NT2/D1 (cell line): Measurements from ENCODE around the gene SLC27A4.

Source experiments
- SUZ12 ChIP-seq: IDR thresholded peaks from 2 replicates; pipeline ENCODE4 v1.6.1; 2011; ENCODE audit not compliant: insufficient read length, insufficient read depth; ENCODE audit errors: extremely low read depth
- YY1 ChIP-seq: IDR thresholded peaks from 2 replicates; pipeline ENCODE4 v1.6.1; 2011; ENCODE audit not compliant: insufficient read length, insufficient read depth
- ZNF274 ChIP-seq: IDR thresholded peaks from 2 replicates; pipeline ENCODE4 v1.6.1; 2011; ENCODE audit warnings: mild to moderate bottlenecking, low read depth, low read length

DNA sequence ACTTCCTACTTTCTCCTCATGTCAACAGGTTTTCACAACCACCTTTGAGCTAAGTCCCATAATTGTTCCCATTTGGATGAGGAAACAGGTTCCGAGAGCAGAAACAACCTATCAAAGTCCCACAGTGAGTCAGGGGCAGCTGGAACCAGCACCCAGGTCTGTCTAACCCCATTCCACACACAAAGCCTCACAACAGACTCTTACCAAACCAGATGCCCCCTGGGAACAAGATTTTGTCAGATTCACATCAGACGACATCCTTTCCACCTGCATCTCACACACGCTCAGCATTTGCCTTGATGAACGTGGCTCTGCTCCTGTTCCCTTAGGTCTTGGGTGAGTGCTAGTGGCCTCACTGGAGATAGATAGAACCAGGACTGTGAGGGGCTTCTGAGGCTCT lies 47.2 kb upstream of the SLC27A4 start:
- TF ChIP-seq YY1 (no peak), ZNF274 (no peak), SUZ12 (no peak)
